G401.6 (cell line): ENCODE measurements around the gene ZMIZ1.
"Not testable (repeated sequence)": the region's sequence is repeated elsewhere in the genome, so short reads cannot be mapped to it uniquely, and the experiment has no call there.

Experiments used
- FAIRE-seq: peaks from 2 replicates; lab custom pipeline; 2012; peaks lifted over from hg19 to GRCh38; lab: Jason Lieb, UNC

Gene ZMIZ1

GRCh38 chr10:79034271-79034876 lies 34.4 kb upstream of the ZMIZ1 start:
- no peak for FAIRE-seq

DNA sequence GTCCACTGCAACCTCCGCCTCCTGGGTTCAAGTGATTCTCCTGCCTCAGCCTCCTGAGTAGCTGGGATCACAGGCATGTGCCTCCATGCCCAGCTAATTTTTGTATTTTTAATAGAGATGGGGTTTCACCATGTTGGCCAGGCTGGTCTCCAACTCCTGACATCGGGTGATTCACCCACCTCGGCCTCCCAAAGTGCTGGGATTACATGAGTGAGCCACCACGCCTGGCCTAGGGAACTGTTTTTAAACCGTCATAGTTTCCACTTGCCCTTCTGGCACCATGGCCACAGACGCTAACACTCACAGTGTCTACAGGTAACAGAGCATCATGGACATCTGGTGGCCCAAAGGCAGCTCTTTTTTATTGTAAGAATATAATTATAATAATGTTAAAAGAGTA lies 32.4 kb upstream of the ZMIZ1 start:
- FAIRE-seq = not testable (repeated sequence)

DNA sequence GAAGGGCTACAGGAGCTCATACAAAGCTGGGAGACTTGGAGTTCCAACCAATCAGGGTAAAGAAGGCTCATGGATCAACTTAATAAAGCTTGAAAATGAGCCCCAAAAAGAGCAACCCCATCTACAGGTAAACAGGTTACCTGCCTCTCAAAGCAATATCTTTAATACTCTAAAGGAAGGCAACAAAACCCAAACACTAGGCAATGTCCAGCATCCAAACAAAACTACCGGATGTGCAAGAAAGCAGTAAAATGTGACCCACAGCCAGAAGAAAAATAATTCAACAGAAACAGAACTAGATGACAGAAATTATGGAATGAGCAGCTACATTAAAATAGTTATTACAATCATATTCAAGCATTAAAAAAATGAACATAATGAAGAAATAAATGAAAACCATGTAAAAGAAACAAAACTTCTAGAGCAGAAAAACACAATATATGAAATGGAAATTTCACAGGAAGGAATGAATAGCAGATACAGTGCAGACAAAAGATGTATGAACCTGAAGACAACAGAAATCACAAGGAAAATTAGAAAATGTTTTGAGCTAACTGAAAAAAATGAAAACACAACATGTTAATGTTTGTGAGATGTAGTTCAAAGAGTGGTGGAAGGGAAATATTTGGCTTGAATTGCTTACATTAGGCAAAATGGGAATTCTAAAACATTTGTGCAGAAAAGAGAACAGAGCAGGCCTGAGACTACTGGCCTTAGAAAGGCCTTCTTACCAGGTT lies 30.5 kb upstream of the ZMIZ1 start:
- no peak for FAIRE-seq

- no peak for FAIRE-seq
Measured at GRCh38 chr10:79038841-79039201, 29.9 kb upstream of the ZMIZ1 start.

DNA sequence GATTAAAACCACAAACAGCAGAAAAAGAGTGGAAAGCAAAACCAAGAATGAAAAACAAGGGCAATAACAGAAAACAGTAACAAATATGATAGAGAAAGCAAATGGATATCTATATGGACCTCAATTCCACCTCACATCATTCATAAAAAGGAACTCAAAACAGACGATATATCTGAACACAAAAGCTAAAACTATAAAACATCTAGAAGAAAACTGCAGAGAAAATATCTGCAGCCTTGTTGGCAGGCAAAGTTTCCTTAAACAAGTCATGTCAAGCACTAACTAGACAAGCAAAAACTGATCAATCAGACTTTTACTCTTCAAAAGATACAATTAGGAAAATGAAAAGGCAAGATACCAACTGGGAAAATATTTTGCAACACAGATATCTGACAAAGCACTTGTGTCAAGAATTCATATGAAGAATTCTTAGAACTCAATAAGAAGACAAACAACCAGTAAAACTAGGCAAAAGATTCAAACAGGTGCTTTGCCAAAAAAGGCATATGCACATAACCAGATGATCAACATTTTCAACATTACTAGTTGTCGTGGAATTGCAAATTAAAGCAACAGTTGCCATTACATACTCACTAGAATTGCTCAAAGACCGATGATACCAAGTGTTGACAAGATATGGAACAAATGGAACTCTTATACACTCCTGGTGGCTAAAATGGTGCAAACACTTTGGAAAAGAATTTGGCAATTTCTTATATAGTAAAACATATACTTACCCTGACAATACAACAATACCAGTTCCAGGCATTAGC lies 25.9 kb upstream of the ZMIZ1 start:
- no peak for FAIRE-seq

- no peak for FAIRE-seq
Measured at GRCh38 chr10:79044036-79044632, 24.6 kb upstream of the ZMIZ1 start.

GRCh38 chr10:79044846-79045245 lies 23.9 kb upstream of the ZMIZ1 start:
- no peak for FAIRE-seq

DNA sequence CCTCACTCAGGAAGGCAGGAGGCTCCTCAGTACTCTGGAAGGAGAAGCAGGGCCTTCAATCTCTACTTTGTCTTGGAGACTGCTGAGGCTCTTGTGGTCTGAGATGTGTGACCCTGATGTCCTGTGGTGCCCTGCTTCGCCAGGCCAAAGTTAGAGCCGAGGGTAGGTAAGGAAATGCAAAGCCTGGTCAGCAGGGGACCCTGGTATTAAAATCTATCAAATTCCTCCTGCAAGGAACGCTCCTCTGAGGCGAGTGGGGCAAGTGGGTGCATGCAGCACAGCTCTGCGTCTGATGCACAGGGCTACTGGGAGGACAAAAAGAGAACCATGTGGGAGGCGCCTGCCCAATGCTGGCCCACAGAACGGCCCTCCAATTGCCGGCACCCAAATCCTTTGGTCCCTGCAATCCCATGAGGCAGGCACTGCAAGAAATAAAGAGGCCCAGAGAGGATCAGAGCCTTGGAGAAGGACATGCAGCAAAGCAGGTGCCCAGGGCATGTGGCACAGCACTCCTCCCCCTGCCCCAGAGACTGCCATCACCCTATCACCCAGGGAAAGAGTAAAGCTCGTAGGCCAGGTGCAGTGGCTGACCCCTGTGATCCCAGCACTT lies 23.1 kb upstream of the ZMIZ1 start:
- FAIRE-seq = no peak

DNA sequence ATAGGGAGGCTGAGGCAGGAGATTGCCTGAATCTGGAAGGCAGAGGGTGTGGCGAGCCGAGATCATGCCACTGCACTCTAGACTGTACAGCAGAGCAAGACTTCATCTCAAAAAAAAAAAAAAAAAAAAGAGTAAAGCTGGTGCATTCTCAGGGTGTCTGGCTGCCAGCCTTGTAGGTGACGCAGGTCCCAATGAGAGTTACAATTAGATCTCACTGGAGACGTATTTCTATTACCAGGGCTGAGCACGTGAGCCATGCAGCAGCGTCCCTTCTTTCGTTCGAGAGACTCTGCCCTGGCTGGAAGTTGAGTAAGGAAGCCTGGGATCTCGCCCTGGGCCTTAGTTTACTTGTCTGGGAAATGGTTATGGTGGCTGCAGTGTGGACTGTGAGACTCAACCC lies 22.4 kb upstream of the ZMIZ1 start:
- FAIRE-seq = no peak

DNA sequence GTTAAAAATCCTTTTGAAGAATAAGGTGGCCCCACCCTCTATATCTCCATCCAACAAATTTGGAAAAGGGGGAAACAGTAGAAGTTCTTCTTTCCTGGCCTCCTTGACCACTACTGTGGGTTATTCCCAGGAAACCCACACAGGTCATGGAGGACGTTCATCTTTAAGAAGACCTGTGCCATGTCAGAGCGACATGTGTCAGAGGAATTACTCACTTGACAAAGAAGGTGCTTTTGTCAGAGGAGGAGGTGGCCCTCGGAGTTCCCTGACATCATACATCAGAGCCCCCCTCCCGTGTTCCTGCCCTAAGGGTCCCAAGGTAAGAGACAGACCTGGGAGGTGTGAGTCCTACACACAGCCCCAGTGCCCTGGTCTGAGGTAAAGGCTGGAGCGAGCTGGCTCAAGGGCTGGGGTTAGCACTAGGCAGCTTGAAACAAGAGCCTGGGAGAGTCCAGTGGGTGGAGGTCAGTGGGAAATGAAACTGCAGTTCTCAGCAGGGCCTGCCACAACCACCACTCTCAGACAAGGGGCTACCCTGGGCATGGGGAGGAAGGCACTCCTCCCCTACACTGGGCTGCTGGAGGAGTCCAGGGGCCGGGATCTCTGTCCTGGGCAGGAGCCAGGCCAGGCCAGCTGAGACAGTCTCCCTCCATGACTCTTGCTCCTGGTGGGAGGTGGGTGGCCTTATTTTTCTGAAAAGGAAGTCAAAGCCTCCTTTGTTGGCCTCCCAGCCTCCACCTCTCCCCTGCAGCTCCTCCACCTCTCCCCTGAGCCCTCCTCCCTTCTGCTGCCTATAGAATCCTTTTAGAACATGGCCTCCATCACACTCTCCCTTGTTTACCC lies 21.8 kb upstream of the ZMIZ1 start:
- no peak for FAIRE-seq

- no peak for FAIRE-seq
Measured at GRCh38 chr10:79047584-79047874, 21.2 kb upstream of the ZMIZ1 start.

- FAIRE-seq = no peak
Measured at GRCh38 chr10:79047875-79048638, 20.7 kb upstream of the ZMIZ1 start.

GRCh38 chr10:79048639-79049550 lies 19.9 kb upstream of the ZMIZ1 start:
- FAIRE-seq = no peak

DNA sequence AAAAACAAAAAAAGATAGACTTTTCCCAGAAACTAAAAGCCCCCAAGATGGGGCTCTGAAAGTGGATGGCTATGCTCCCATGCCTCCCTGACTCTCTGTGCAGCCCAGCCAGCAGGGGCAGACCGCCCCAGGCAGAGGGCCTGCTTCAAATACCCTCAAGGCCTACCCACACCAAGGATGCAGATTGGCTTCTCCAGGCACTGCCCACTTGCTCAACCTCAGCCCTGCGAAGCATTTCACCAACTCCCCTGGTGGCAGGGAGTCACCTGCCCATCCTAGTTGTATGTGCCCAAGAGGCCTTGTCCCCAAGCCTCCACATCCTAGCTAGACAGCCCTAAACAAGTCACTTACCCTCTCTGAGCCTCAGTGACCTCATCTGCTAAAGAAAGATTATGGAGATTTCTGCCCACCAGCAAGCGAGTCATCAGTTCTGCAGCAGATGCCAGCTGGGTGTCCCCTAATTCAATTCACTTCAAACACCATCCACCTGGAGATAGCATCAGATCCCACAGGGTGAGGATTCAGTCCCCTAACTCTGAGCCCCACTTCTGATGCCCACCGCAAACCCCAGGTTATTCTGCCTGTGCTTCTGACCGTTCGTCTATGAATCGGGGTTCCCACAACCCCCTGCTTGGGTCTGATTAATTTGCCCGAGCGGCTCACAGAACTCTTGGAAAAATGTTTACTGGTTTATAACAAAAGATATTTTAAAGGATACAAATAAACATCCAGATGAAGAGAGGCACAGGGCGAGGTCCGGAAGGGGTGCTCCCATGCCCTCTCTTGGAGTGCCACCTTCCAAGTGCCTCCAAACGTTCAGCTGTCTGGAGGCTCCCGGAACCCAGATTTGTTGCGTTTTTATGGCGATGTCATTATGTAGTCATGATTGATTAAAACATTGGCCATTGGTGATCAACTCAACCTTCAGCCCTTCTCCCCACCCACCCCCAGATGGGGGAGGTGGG lies 18.6 kb upstream of the ZMIZ1 start:
- no peak for FAIRE-seq

GRCh38 chr10:79050896-79051555 lies 17.7 kb upstream of the ZMIZ1 start:
- no peak for FAIRE-seq

DNA sequence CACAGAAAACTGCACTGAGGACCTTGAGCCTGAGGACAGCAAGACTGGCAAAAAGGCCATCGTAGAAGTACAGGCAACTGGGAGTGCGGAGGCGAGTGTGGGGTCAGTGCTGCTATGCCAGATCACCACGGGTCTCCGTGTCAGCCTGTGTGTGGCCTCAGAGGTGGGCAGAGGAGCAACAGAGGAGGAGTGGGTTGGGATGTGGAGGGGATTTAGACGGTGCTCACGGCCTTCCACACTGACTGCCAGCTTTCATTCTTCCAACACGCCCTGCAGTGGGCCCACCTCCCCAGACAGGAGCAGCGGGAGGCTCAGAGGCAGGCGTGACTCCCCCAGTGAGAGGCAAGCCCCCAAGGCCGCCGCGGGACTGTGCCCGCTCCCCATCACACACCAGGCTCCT lies 17.0 kb upstream of the ZMIZ1 start:
- no peak for FAIRE-seq

GRCh38 chr10:79052291-79053080 lies 16.3 kb upstream of the ZMIZ1 start:
- FAIRE-seq = no peak

DNA sequence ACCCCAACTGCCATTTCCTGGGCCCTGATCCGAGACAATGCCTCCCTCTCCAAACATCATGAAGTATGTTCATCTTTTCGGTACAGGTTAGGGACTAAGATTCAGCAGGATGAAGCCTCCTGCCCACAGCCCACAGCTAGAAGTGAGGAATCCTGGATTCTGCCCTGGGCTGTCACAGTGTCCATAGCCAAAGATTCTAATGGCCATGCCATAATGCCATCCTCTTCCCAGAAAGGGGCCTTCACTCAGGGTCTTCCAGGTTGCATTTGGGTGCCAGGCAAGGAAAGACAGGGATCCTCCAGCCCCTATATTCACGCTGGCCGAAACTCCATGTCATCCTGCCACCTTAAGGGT lies 15.7 kb upstream of the ZMIZ1 start:
- no peak for FAIRE-seq
